GM18499 (cell line): ENCODE results near the gene VDAC2.
"Not testable (repeated sequence)": the region's sequence is repeated elsewhere in the genome, so short reads cannot be mapped to it uniquely, and the experiment has no call there.

Source experiments
- ATAC-seq: cut with Tn5 transposase; IDR thresholded peaks from one replicate; pipeline ENCODE4 v1.9.1; 2021; ENCODE audit warnings: moderate number of reproducible peaks; ENCODE audit not compliant: insufficient read depth, unreplicated experiment

VDAC2 gene

GRCh38 chr10:75197066-75197465 lies 13.5 kb upstream of the VDAC2 start:
- ATAC-seq = no peak

- ATAC-seq = no peak
Observed at GRCh38 chr10:75197906-75198305, 12.7 kb upstream of the VDAC2 start.

GRCh38 chr10:75199949-75200348 lies 10.6 kb upstream of the VDAC2 start:
- ATAC-seq = not testable (repeated sequence)

- ATAC-seq = no peak
Observed at GRCh38 chr10:75201793-75202307, 8.7 kb upstream of the VDAC2 start.

GRCh38 chr10:75202321-75203045 lies 8.1 kb upstream of the VDAC2 start:
- ATAC-seq = no peak

GRCh38 chr10:75203046-75203620 lies 7.5 kb upstream of the VDAC2 start:
- ATAC-seq = not testable (repeated sequence)

GRCh38 chr10:75203724-75204123 lies 6.9 kb upstream of the VDAC2 start:
- no peak for ATAC-seq

- no peak for ATAC-seq
Observed at GRCh38 chr10:75205908-75206307, 4.7 kb upstream of the VDAC2 start.

GRCh38 chr10:75206638-75207037 lies 4.0 kb upstream of the VDAC2 start:
- not testable (repeated sequence) for ATAC-seq

GRCh38 chr10:75207079-75207856 lies 3.3 kb upstream of the VDAC2 start:
- no peak for ATAC-seq

- ATAC-seq = no peak
Observed at GRCh38 chr10:75207857-75208144, 2.8 kb upstream of the VDAC2 start.

- ATAC-seq = no peak
Observed at GRCh38 chr10:75208181-75208580, 2.4 kb upstream of the VDAC2 start.

- no peak for ATAC-seq
Observed at GRCh38 chr10:75209086-75209920, 1.3 kb upstream of the VDAC2 start.

- ATAC-seq = peak; percentile 38
Observed at GRCh38 chr10:75209921-75210281, 695 bp upstream of the VDAC2 start.

- ATAC-seq = no peak
Observed at GRCh38 chr10:75211007-75211691, 553 bp downstream of the VDAC2 start.

- ATAC-seq = no peak
Observed at GRCh38 chr10:75212343-75212742, 1.7 kb downstream of the VDAC2 start.

- no peak for ATAC-seq
Observed at GRCh38 chr10:75220274-75220673, 9.7 kb downstream of the VDAC2 start.

GRCh38 chr10:75221492-75221891 lies 10.9 kb downstream of the VDAC2 start:
- ATAC-seq = not testable (repeated sequence)

- no peak for ATAC-seq
Observed at GRCh38 chr10:75223507-75223906, 12.9 kb downstream of the VDAC2 start.

- ATAC-seq = no peak
Observed at GRCh38 chr10:75226095-75226494, 15.5 kb downstream of the VDAC2 start.
